GM12873 (cell line): ENCODE measurements around the gene SMYD3.

Source experiments
- TF ChIP-seq, protein P1 (sequence below): IDR thresholded peaks from 2 replicates; pipeline ENCODE4 v1.5.1; 2012; ENCODE audit warnings: low read depth, mild to moderate bottlenecking, moderate library complexity, low read length, control low read depth; ENCODE audit not compliant: insufficient read depth; ENCODE audit errors: missing control alignments

SMYD3 gene

DNA sequence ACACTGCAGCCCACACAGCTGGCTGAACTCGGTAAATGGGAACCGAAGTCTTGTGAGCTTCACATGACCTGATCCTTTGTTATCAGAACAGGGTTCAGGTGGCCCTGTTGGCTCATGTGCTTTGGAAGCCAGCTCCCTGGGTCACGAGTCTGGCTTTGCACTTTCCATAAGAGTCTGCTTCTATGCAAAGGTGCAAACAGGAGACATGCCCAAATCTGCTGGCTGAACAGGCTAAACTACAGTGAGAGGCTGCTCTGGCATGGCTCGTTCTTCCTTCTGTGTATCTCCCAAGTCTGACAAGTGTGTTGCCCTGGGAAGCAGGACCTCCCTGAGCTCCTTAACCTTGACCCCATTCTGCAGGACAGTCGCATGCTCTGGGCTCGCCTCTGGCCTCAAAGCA lies 802.7 kb downstream of the SMYD3 start:
- TF ChIP-seq, protein P1, sequence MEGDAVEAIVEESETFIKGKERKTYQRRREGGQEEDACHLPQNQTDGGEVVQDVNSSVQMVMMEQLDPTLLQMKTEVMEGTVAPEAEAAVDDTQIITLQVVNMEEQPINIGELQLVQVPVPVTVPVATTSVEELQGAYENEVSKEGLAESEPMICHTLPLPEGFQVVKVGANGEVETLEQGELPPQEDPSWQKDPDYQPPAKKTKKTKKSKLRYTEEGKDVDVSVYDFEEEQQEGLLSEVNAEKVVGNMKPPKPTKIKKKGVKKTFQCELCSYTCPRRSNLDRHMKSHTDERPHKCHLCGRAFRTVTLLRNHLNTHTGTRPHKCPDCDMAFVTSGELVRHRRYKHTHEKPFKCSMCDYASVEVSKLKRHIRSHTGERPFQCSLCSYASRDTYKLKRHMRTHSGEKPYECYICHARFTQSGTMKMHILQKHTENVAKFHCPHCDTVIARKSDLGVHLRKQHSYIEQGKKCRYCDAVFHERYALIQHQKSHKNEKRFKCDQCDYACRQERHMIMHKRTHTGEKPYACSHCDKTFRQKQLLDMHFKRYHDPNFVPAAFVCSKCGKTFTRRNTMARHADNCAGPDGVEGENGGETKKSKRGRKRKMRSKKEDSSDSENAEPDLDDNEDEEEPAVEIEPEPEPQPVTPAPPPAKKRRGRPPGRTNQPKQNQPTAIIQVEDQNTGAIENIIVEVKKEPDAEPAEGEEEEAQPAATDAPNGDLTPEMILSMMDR, result no peak

DNA sequence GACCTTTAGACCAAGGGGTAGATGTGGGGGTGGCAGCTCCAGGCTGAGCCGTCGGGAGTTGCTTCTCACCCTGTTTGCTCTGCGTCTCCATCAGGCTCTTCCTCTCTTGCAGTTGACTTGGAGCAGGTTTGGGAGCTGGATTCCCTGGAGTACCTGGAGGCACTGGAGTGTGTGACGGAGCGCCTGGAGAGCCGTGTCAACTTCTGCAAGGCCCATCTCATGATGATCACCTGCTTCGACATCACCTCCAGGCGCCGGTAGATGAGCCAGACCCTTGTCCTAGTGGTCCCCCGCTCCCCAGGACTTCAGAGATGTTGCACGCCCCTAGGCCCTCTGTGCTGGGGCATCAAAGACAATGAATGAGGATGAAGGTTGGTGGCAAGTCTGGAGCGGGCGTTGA lies 804.7 kb downstream of the SMYD3 start:
- TF ChIP-seq, protein P1, result no peak

DNA sequence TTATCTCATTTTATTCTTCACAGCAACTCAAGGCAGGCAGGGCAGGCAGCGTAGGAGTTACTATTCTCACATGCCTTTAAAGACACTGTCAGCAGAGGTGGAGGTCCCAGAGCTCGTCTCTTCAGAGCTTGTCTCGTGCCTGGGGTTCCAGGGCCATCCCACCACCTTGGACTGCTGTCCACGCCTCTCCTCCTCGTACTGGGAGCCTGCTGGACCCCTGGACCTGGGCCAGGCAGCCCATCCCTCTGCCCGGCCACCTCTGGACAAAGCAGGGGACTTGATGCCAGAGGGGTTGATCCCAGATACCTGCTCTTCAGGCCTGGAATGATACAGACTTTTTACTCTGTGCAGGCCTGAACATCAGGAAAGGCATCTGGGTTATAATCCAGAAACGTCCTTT lies 805.4 kb downstream of the SMYD3 start:
- TF ChIP-seq, protein P1, result no peak

DNA sequence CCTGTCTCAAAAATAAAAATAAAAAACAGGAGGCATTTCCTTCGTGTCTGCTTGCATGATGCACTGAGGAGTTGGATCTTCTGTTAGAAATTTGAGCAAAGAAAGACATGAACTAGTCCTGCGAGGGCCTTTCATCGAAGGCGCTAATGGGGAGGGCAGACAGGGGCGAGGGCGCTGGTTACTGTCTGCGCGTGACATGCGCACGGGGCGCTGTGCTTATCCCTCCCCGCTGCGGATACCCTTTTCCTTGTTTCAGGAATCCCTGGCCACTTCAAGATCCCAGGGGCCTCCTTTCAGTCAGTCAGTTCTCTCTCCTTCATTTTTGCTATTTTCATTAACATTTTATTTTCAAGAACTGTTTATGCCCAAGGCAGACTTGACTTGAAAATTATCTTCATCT lies 806.4 kb downstream of the SMYD3 start:
- TF ChIP-seq, protein P1, result no peak
